Activated naive CD4-positive, alpha-beta T cell (primary cell): ENCODE data around the gene FGF16.
"Not testable (repeated sequence)": the region's sequence is repeated elsewhere in the genome, so short reads cannot be mapped to it uniquely, and the experiment has no call there.

ENCODE experiments used
- DNase-seq, 4 experiments: peaks; one replicate each; lab custom pipeline; 2025; lab: John Stamatoyannopoulos, UW

FGF16 gene

GRCh38 chrX:77447653-77448569 is 722 bp downstream of the FGF16 start:
- DNase-seq, result no peak

- DNase-seq, result no peak
Observed at GRCh38 chrX:77450415-77450814, 3.2 kb downstream of the FGF16 start.

- DNase-seq, result no peak
Observed at GRCh38 chrX:77450996-77451395, 3.8 kb downstream of the FGF16 start.

DNA sequence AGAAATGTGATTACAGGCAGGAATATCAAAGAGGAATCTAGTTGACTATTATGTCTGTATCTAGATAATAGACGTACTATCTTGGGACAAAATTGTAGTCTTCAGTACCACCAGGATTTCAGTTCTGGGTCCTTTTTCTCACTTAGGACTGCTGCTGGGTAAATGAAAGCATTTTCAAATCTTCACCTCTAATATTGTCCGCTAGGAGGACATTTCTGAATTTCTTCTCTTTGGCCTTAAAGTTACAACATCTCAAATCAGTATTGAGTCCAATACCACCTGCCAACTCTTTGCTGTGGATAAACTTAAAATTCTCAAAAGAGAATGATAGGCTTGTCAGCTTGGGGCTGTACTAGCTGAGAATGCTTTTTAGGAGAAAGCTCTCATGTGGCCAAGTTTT is 6.0 kb downstream of the FGF16 start:
- no peak for DNase-seq

- DNase-seq, result no peak
Observed at GRCh38 chrX:77455437-77455836, 8.2 kb downstream of the FGF16 start.

DNA sequence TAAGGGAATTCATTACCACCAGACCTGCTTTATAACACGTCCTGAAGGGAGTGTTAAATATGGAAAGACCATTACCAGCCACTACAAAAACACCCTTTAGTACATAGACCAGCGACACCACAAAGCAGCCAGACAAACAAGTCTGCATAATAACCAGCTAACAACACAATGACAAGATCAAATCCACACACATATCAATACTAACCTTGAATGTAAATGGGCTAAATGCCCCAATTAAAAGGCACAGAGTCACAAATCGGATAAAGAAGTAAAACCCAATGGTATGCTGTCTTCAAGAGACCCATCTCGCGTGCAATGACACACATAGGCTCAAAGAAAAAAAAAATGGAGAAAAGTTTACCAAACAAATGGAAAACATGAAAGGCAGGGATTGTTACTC is 36.9 kb downstream of the FGF16 start:
- no peak for DNase-seq

- no peak for DNase-seq
Observed at GRCh38 chrX:77493677-77494553, 46.7 kb downstream of the FGF16 start.

GRCh38 chrX:77500164-77500563 is 53.0 kb downstream of the FGF16 start:
- DNase-seq, result not testable (repeated sequence)

DNA sequence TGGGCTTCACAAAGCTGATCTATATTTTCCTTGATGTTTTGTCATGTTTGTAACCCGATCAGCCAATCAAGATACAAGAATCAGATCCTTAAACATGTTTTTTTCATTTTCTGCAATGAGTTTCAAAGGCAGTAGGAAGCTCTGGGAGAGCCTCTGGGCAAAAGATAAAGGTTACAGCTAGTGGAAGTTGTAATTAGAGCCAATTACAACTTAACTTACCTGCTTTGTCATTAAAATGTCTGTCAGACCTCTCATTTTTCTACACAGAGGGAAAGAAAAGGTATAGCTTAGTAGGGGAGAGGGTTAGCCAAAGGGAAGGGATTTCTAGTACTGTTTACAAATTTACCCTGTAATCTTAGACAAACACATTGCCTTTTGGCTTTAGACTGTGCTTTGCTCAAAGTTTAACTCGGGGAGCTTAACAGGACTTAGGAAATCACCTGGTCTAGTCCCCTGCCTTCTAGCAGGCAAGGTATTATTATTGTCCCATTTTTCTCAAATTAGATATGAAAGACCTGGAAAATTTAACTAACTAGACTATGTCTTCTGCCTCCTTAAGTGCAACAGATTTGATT is 55.8 kb downstream of the FGF16 start:
- no peak for DNase-seq

DNA sequence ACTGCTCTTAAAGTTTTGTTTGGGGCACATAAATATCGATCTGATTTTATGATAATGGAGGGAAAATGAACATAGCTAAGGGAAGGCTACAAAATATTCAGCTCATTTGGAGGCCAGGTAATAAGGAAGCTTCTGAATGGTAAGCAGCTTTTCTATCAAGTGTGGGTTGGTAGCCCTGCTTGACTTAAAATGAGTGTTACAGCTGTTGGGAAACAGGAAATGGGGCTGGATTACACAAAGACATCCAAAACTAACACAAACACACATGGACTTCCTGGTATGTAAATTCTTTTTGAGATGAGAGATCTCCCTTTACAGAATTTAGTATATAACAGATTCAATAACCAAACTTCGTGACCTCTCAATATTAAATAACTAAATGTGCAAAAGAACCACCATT is 58.0 kb downstream of the FGF16 start:
- no peak for DNase-seq
